ENCODE data around the gene COL8A1. TPM values are rescaled to one million over a fixed set of nuclear protein-coding genes. Genes with fewer than 3 reads are reported as not detected.

Gene COL8A1
- total and polyA plus RNA-seq, 8 donors, result 0.96 to 283 (median 2.6) TPM

DNA sequence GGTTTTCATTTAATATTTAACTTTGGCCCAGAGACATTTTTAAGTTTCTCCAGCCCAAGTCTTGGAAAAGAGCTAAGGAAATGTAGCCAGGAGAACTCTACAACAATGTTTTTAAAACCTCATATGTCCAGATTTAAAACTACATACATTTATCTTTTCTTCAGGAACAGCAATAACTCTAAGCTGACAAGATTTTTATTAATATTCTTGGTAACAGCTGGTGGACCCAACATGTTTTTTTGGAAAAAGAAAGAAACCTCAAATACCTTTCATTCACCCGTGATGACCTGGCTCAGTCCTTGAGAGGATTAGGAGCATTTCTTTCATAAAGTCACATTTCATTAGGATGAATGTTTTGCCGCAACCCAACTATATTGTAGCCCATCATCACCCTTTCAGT, 128.9 kb downstream of the COL8A1 start:
- TF ChIP-seq, protein P1, sequence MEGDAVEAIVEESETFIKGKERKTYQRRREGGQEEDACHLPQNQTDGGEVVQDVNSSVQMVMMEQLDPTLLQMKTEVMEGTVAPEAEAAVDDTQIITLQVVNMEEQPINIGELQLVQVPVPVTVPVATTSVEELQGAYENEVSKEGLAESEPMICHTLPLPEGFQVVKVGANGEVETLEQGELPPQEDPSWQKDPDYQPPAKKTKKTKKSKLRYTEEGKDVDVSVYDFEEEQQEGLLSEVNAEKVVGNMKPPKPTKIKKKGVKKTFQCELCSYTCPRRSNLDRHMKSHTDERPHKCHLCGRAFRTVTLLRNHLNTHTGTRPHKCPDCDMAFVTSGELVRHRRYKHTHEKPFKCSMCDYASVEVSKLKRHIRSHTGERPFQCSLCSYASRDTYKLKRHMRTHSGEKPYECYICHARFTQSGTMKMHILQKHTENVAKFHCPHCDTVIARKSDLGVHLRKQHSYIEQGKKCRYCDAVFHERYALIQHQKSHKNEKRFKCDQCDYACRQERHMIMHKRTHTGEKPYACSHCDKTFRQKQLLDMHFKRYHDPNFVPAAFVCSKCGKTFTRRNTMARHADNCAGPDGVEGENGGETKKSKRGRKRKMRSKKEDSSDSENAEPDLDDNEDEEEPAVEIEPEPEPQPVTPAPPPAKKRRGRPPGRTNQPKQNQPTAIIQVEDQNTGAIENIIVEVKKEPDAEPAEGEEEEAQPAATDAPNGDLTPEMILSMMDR (IDR thresholded peaks at IDR 0.05), result no peak
- Histone ChIP-seq H3K27me3 (no peaks in the 10 kb centered on the region), H3K4me3 (no peak overlapping the region), H3K4me1 (no peaks in the 10 kb centered on the region), H3K9me3 (no peaks in the 10 kb centered on the region), H3K27ac (no peak overlapping the region), H3K36me3 (no peaks in the 10 kb centered on the region)
- no peak for DNase-seq
- ATAC-seq, result no peak
- intact Hi-C loops (cut with DNase I), result no loop called here

DNA sequence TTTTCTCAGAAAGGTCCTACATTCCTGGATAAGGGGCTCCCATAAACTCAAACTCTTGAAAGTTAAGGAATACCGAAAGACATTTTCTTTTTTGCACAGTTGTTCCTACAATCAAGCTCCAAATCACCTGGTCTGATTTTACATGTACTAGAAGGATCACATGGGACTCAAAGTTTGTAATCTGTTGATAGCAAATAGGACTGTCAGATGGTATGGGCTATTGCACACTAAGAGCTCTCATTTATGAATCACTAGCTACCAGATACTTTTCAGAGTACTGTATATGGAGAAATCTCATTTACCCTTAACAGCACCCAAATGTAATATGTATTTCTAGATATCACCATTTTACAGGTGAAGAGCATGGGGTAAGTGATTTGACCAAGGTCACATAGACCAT, 129.7 kb downstream of the COL8A1 start:
- TF ChIP-seq, protein P1 (IDR thresholded peaks at IDR 0.05), result no peak
- DNase-seq (no peak), ATAC-seq (no peak)
- intact Hi-C loops (cut with DNase I), result no loop called here
- H3K27ac ChIP-seq, result no peak overlapping the region
- H3K4me1 ChIP-seq, result no peaks in the 10 kb centered on the region
- H3K27me3 ChIP-seq, result no peaks in the 10 kb centered on the region
- H3K9me3 ChIP-seq, result no peaks in the 10 kb centered on the region
- no peak overlapping the region for H3K4me3 ChIP-seq
- no peaks in the 10 kb centered on the region for H3K36me3 ChIP-seq

DNA sequence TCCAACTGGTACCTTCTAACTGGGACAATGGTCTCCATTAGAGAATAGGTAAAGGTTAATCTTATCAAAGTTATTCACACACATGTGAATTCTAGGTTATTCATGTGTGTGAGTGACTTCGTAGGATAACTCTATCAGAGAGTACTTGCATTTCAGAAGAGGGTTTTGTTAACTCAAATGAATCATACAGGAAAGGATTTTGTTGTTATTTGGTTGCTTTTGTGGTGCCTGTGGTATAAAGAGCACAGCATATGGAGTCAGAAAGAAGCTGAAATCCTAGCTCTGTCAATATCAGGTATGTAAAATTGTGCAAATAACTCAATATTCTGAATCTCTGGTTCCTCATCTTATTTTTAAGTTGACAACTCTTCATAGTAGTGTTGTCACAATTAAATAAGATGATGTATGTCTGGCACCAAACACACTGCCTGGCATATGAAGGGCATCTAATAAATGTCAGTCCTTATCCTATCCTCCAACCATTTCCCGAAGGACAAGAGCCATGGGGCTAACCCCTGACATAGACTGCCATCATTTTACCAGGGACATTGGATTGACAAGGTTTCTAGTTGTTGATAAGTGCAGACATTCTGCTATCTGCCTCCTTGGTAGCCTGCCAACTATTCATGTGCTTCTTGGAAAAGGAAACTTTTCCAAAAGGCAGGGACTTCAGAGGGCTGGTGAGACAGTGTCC, 130.6 kb downstream of the COL8A1 start:
- ATAC-seq (no peak), DNase-seq (no peak)
- TF ChIP-seq, protein P1 (IDR thresholded peaks at IDR 0.05), result no peak
- intact Hi-C loops (cut with DNase I), result no loop called here
- H3K27ac ChIP-seq, result no peak overlapping the region
- H3K4me3 ChIP-seq, result no peak overlapping the region
- H3K9me3 ChIP-seq, result no peaks in the 10 kb centered on the region
- H3K4me1 ChIP-seq, result no peaks in the 10 kb centered on the region
- no peaks in the 10 kb centered on the region for H3K36me3 ChIP-seq
- no peaks in the 10 kb centered on the region for H3K27me3 ChIP-seq

- ATAC-seq, result no peak
- Histone ChIP-seq H3K36me3 (no peaks in the 10 kb centered on the region), H3K27ac (no peak overlapping the region), H3K4me1 (no peaks in the 10 kb centered on the region), H3K27me3 (no peaks in the 10 kb centered on the region), H3K9me3 (no peaks in the 10 kb centered on the region), H3K4me3 (no peak overlapping the region)
- no peak for DNase-seq
- intact Hi-C loops (cut with DNase I), result no loop called here
- TF ChIP-seq, protein P1 (IDR thresholded peaks at IDR 0.05), result no peak
These were observed 133.8 kb downstream of the COL8A1 start for GRCh38 chr3:99772171-99772570.

GRCh38 chr3:99772671-99773070, 134.3 kb downstream of the COL8A1 start:
- ATAC-seq, result no peak
- H3K27ac ChIP-seq, result no peak overlapping the region
- intact Hi-C loops (cut with DNase I), result no loop called here
- no peak for DNase-seq
- TF ChIP-seq, protein P1 (IDR thresholded peaks at IDR 0.05), result no peak
- no peak overlapping the region for H3K4me3 ChIP-seq
- H3K4me1 ChIP-seq, result no peaks in the 10 kb centered on the region
- H3K27me3 ChIP-seq, result no peaks in the 10 kb centered on the region
- no peaks in the 10 kb centered on the region for H3K9me3 ChIP-seq
- H3K36me3 ChIP-seq, result no peaks in the 10 kb centered on the region
